ENCODE results near the gene NCF2.

The NCF2 gene

DNA sequence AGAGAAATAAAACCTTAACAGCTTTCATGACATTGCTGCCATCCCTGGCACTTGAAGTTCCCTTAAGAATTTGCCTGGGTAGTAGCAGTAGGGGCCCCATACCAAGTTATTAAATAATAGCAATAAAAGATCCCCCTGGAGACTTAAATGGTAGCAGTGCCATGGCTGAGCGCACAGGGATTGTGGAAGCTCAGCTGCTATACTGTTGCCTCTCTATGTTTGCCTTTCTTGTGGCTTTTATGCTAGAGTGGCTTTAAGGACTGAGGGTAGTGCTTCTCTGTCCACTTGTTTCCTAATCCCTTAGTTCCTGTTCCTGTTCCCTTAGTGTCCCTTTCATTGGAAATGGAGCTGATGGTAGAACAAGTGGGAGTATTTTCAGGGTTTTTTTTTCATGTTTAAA, 42.1 kb downstream of the NCF2 start:
- no peak for DNase-seq

DNA sequence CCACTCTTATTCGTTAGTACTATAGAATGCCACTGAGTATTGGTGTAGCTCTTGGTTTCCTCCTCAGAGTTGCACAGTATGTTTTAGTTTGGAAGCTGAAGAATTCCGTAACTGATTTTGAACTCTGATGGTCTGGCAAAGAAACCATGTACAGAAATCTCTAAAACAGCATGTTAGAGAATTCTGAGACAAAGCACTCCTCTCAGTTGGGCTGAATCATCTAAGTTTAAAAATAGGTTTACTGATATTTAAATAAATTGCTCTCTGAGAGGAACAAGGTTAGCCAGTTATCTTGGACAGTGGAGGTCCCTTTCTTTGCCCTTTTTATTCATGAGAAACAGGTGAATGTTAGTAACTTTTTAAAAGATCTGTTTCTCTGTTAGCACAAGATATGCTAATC, 43.8 kb downstream of the NCF2 start:
- DNase-seq = no peak

DNA sequence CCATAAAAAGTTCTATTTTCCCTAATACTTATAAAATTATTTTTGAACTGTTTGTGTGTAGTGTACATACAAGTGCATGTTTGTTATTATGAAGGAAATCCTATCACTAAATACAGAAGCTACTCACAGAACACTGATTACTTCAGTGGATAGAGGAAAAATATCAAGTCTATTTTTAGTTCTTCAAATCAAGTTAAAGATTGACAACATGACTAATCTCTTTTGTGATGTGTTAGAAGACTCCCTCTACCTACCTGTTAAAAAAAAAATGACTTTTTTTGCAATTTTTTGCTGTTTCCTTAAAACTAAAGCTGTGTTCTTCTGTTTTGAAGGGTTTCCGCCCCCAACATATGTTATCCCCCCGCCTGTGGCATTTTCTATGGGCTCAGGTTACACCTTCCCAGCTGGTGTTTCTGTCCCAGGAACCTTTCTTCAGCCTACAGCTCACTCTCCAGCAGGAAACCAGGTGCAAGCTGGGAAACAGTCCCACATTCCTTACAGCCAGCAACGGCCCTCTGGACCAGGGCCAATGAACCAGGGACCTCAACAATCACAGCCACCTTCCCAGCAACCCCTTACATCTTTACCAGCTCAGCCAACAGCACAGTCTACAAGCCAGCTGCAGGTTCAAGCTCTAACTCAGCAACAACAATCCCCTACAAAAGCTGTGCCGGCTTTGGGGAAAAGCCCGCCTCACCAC, 45.5 kb downstream of the NCF2 start:
- DNase-seq = no peak

DNA sequence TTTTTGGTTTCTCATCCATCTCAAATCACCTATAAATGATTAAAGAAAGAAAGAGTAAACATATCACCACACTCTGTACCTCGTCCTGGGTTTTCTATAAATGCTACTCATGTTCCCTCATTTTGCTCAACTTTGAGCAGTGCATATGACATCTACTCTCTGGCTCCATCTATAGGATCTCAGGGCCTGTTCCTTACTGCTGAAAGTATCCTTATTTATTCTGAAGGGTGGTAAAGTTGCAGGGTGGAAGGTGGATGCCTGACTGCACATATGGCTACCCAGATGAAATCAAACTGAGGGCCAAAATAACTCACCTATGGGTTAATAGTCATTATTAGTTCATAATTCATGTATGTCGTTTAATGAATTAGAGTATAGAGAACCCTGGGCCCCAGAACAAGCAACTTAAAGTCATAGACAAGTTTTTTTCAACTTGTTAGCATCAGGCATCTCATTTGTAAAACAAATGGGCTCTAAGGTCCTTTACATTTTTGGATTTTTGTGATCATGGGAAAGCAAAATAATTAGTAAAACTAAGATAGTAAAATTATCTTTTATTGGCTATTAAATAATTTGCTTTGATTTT, 46.5 kb downstream of the NCF2 start:
- DNase-seq = no peak

DNA sequence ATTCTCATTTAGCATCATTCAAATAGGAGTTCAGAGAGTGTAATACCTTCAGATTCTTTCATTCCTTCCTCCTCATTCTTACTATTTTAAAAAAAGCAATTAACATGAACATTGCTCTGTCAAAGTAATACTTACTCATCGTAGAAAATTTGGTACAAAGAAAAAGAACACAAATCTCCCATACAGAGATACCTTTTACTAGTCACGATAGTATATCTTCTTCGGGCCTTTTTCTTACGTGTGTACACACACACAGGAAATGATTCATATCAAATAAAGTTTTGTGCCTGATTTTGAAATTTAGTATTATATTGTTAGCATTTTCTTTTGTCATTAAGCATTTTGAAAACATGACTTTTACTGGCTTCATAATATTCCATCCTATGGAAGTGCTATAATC, 52.9 kb downstream of the NCF2 start:
- DNase-seq = no peak

DNA sequence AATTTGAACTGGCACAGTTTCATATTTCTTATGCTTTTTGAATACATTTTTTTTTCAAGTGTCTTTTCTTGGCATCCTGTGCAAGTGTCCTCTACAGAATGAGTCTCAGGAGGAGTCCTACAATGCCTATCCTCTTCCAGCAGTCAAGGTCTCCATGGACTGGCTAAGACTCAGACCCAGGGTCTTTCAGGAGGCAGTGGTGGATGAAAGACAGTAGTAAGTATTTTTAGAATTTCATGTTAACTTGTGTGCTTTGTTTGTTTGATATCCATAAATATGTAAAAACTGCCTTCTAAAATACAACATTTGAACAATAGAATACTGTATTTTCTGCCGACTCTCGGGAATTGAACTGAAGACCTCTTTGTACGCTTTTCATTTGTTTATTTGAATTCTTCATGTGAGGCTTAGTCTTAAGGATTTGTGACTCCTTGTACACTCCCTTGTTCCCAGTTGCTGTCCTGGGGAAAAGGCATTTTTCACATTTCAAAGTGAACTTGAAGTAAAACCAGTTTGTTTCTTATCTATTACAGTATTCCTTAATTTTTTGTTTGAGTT, 56.6 kb downstream of the NCF2 start:
- DNase-seq = no peak

DNA sequence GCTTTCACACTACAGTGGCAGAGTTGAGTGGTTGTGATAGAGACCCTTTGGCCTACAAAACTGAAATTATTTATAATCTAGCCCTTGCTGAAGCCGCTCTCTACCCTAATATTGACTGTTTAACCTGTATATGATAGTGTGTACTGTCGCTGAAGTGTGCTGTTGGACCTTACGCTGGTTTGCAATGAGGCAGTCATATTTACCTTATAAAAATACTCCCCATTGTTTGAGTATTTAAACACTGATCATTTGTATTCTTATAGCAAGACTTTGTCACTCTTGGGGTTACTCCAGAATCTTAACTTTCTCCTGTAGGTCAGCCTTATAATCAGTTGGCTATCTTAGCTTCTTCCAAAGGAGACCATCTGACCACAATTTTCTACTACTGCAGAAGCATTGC, 61.7 kb downstream of the NCF2 start:
- DNase-seq = no peak

DNA sequence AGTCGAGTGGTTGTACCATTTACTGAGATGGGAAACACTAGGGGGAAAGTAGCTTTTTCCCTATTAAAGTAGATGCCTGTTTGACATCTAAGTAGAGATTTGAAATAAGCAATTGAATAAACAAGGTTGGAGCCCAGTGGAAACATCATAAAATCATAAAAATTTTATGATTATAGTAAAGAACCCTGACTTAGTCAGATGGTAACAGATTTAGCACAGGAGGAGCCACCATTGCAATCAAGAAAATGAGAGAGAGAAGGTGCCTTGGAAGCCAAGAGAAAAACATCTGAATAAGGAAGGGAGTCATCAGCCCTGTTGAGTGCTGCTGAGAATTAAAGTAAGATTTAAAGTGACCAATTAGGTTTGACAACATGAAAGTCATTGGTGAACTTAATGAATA, 68.2 kb downstream of the NCF2 start:
- no peak for DNase-seq

DNA sequence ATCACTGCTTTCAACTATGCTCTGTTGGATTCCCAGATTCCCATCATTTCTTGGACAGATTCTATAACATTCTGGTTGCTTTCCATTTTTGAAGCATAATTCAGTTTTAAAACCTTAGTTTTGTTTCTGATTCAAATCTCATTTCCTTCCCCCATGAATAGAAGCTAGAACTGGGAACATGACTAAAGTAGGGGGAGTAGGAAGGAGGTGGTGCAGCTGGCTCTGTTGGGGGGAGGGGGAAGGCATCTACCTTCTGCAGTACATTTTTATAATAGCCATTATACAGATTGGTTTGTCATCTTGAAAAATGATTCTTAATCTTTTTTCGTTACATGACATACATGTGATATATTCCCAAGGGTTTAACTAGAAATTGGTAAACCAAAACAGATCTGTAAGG, 69.9 kb downstream of the NCF2 start:
- no peak for DNase-seq

DNA sequence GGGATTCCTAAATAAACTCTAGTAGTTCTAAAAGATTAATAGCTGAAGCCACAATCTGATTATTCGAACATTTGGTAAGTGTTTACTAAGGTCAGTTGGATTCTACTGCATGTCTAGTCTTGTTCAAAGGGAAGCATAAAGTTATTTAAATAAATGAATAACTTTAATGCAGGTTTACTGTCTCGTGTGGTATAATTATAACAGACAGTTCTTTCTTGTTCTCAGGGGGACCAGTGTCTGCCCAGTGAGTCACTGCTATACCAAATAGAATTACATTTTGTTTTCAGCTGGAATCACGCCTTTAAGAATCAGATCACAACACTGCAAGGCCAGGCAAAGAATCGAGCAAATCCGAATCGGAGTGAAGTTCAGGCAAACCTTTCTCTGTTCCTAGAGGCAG, 72.9 kb downstream of the NCF2 start:
- DNase-seq = no peak

DNA sequence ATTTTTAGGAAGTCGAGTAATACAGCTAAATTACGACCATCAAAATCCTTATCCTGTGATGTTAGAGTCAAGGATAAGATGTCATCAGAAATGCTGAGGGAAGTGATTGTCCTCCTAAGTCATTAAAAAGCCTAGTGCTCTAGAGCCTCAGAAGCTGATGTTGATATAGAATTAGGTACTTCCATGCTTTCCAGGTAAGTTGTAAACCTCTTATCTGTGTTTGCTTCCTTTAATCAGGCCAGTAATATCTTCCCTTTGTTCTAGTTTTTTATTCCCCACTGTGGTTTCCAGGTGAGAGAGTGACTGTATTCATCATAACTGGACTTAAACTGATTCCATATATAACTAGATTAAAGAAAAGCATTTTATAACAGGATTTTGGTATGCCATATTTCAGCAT, 73.5 kb downstream of the NCF2 start:
- DNase-seq = no peak

DNA sequence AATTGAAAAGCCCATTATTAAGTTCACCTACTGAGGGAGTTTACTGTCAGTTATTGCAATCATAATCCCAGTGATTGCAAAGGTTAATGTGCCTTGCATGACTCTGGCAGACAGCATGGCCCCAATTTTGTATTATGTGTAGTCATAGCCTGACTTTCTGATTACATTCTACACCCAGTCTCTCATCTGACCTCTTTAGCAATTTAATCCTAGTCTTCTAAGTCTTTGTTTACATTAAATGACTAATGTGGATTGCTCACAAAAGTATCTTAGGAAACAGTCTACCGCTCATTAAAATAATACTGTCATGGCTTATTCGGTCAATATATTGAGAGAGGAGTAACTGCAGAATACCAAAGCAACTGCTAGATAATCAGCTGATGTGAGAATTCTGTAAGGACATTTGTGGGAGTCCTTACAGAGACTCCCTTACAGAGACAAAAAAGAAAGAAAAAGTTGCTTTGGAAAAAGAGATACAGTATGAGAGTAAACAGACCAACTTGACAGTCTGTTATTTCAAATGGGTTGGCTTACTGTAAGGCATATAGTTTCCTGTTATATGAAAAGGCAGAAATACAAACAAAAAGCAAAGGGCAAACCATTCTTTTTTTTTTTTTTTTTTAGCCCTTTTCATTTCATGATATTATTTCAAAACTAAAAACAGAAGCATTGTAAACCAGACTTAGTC, 75.1 kb downstream of the NCF2 start:
- no peak for DNase-seq

DNA sequence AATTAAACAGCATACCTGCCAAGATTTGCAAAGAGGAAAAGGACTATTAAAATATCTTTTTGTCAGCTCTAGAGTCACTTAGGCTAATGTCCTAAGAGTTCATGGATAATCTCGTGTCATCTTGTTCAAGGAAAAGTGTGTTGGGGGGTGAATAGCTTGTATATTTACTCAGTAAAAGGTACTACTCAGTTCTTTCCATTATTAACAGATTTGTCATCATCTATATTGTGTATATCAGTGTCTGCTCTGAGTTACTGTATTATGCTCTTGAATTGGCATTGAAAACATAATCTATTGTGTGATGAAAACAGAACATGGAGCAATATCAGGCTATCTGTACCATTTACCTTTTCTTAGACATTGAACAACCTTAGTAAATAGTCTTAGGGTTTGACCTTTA, 76.0 kb downstream of the NCF2 start:
- no peak for DNase-seq

DNA sequence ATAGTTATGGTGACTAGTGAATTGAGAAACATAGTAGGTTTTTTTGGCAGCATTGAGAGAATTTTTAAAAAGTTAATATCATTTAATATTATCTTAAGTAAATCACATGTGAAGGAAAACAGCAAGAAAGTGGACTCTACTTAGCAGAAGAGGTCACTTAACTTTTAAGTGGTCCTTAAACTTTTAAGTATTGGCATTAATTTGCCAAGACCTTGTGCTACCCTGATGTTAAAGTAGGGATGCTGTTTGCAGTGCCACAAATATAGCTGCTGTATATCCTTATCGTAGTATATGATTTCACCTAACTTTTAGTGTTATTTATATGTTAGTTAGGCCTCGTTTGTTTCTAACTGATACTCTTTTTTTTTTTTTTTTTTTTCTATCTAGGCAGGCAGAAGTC, 77.8 kb downstream of the NCF2 start:
- no peak for DNase-seq

DNA sequence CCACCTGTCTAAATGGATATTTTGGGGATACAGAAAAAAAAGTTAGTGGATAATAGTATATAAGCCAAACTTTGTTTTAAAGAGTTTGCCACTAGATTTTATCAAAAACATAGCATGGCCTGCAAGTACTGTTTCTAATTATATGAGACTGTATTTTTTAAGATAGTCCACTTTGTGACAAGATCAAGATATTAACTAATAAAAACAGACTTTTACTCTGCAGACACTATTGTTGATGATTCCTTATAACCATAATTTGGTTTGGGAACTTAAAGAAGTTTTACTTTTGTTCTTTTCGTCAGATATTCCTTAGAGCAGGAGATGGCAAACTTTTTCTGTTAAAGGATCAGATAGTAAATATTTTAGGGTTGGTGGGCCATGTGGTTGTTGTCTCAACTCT, 81.6 kb downstream of the NCF2 start:
- DNase-seq = no peak

DNA sequence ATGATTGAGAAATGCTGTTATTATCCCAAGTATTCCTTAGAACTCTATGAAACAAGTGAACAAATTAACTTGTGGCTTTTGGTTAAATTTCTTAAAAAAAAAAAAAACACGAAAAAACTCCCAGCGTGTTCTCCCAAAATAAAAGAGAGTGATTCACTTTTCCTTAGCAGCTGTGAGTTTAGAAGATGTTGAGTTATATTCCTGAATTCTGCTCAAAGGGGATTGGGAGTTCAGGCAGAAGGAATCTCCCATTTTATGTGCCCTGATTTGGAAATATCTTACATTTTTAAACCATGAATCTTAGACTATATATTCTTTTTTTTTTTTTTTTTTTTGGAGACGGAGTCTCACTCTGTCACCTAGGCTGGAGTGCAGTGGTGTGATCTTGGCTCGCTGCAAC, 83.7 kb downstream of the NCF2 start:
- DNase-seq = no peak
